Omental fat pad (tissue), 4 donors: Measurements from ENCODE around the gene ZP2. TPM values are rescaled to one million over a fixed set of nuclear protein-coding genes. Genes with fewer than 3 reads are reported as not detected.
"Not testable (repeated sequence)": the region's sequence is repeated elsewhere in the genome, so short reads cannot be mapped to it uniquely, and the experiment has no call there.

Experiments
- ATAC-seq: fragments of 150-250 bp; one replicate; pipeline ENCODE4 v1.9.1; 2016; ENCODE audit warnings: mild to moderate bottlenecking, moderate library complexity; ENCODE audit not compliant: low FRiP score
- DNase-seq: peaks from one replicate; pipeline ENCODE4 v3.0.0-alpha.2; 2019; ENCODE audit warnings: low spot score
- total RNA-seq, 4 donors: library from RNA; depleted of rRNA; stranded (reverse); fragments of >200 nt; gene quantifications; one replicate each; pipeline ENCODE4 v1.1.0, GENCODE V29; 2016
- TF ChIP-seq, protein P1 (sequence below), 3 donors: fragments of 450-650 bp; IDR thresholded peaks; one replicate each; pipeline ENCODE4 v1.5.1; 2016 to 2017; ENCODE audit warnings: antibody characterized with exemption in 3 of 3, mild to moderate bottlenecking in 3 of 3, moderate library complexity in 2 of 3

Gene ZP2
- total RNA-seq, 4 donors from 2014 or later, result not detected

DNA sequence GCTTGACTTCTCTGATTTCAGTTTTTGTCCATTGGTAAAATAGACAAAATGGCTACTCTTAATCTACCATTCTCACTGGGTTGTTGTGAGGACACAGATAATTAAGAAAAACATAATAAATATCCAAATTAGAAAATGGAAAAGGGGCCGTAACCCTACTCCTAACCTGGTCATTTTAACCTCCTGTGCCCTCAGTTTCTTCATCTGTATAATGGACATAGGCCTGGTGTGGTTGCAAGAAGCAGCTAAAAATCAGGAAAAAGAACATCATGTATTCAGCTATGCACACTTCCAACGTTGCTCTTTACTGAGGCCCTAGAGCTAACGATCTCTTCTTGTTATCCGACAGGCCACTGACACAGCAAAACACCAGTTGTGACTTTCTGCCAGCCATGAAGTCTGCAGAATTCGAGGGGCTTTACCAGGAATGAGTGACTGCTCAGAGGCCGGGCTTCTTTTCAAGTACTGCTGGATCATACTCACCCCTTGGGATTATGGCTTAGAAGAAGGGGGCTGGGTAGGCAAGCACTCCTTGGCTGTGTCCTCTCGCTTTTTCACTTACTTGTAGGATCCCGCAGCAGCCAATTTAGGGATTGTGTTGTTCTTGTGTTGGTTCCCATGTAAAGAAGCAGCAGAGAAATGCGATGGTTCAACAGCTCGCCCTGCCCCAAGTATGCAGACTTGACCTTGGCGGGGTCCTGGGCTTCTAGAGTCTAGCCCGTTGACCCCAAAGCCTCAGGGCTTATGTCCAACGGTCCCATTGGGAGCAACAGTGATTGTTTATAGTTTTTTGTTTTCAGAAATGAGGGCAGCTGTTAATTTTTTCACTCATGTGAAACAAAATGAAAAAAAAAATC is 32.0 kb downstream of the ZP2 start:
- ATAC-seq, result no peak
- TF ChIP-seq, protein P1, sequence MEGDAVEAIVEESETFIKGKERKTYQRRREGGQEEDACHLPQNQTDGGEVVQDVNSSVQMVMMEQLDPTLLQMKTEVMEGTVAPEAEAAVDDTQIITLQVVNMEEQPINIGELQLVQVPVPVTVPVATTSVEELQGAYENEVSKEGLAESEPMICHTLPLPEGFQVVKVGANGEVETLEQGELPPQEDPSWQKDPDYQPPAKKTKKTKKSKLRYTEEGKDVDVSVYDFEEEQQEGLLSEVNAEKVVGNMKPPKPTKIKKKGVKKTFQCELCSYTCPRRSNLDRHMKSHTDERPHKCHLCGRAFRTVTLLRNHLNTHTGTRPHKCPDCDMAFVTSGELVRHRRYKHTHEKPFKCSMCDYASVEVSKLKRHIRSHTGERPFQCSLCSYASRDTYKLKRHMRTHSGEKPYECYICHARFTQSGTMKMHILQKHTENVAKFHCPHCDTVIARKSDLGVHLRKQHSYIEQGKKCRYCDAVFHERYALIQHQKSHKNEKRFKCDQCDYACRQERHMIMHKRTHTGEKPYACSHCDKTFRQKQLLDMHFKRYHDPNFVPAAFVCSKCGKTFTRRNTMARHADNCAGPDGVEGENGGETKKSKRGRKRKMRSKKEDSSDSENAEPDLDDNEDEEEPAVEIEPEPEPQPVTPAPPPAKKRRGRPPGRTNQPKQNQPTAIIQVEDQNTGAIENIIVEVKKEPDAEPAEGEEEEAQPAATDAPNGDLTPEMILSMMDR (IDR thresholded peaks at IDR 0.05), result no peak
- no peak for DNase-seq

DNA sequence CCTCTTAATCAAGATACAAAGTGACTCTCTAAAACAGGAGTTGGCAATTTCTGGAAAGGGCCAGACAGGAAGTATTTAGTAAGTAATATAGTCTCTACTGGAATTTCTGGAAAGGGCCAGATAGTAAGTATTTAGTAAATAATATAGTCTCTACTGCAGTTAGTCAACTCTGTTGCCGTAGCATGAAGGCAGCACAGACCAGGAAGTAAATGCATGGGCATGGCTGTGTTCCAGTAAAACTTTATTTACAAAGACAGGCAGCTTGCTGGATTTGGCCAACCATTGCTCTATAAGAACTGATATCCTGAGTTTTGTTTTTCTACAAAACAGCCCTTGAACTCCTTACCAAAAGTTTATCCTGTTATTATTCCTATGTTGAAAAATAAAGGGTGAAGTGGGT is 36.0 kb downstream of the ZP2 start:
- DNase-seq, result no peak
- TF ChIP-seq, protein P1 (IDR thresholded peaks at IDR 0.05), result no peak
- no peak for ATAC-seq

- TF ChIP-seq, protein P1 (IDR thresholded peaks at IDR 0.05), result no peak
- DNase-seq (no peak), ATAC-seq (no peak)
Observed at GRCh38 chr16:21172650-21173049, 38.7 kb downstream of the ZP2 start.

GRCh38 chr16:21170116-21170515 is 41.3 kb downstream of the ZP2 start:
- DNase-seq, ATAC-seq: not testable (repeated sequence)

DNA sequence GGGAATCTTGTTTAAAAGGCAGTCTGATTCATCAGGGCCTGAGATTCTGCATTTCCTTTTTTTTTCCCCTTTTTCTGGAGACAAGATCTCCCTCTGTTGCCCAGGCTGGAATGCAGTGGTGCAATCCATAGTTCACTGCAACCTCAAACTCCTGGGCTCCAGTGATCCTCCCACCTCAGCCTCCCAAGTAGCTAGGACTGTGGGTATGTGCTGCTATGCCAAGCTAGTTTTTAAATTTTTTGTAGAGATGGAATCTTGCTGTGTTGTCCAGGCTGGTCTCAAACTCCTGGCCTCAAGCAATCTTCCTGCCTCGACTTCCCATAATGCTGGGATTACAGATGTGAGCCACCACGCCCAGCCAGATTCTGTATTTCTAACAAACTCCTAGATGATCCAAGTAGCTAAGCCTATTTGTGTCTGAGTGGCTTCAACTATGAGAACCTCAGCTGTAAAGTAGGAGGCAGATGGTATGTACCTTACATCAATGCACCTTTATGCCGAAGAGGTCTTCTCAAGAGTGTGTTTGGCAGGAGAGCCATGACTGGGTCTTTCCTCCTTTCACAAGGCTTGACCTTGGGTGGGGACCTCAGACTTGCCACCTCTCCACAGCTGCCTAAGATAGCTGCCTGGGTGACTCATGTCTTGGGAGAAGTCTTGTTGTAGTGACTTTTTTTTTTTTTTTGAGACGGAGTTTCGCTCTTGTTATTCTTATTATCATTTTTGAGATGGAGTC is 42.0 kb downstream of the ZP2 start:
- no peak for ATAC-seq
- no peak for DNase-seq
- TF ChIP-seq, protein P1 (IDR thresholded peaks at IDR 0.05), result no peak

- ATAC-seq (no peak), DNase-seq (no peak)
- TF ChIP-seq, protein P1 (IDR thresholded peaks at IDR 0.05), result no peak
Observed at GRCh38 chr16:21167929-21168602, 43.3 kb downstream of the ZP2 start.

- TF ChIP-seq, protein P1 (IDR thresholded peaks at IDR 0.05), result no peak
- DNase-seq, result no peak
Observed at GRCh38 chr16:21167360-21167759, 44.0 kb downstream of the ZP2 start.

More at GRCh38 chr16:21167360-21167759, 44.0 kb downstream of the ZP2 start:
- no peak for ATAC-seq
